Left ventricle myocardium inferior (tissue), 1 donor: Measurements from ENCODE around the gene BACH1. TPM values are rescaled to one million over a fixed set of nuclear protein-coding genes. Genes with fewer than 3 reads are reported as not detected.

Experiments used
- DNase-seq: peaks from one replicate; pipeline ENCODE4 v3.0.0-alpha.2; 2020
- H3K27ac ChIP-seq: fragments of 200-600 bp; replicated peaks from 2 replicates; pipeline ENCODE4 v1.8.0; 2021
- H3K27me3 ChIP-seq: fragments of 200-600 bp; 2 replicates; pipeline ENCODE4 v1.8.0; 2021; ENCODE audit warnings: low read depth
- H3K36me3 ChIP-seq: fragments of 200-600 bp; 2 replicates; pipeline ENCODE4 v1.8.0; 2021
- H3K4me1 ChIP-seq: fragments of 200-600 bp; 2 replicates; pipeline ENCODE4 v1.8.0; 2021
- H3K4me3 ChIP-seq: fragments of 200-600 bp; 2 replicates; pipeline ENCODE4 v1.8.0; 2021; ENCODE audit warnings: mild to moderate bottlenecking, moderate library complexity
- H3K9me3 ChIP-seq: fragments of 200-600 bp; replicated peaks from 2 replicates; pipeline ENCODE4 v1.8.0; 2021
- intact Hi-C: fragments of 100-400 bp; cut with micrococcal nuclease; formaldehyde crosslinking; loops from one replicate; pipeline ENCODE4 v1.11.0; 2022
- total RNA-seq: library from RNA; stranded (reverse); fragmentation: NEBNext Ultra II Directional; extraction: Animal tissue kit (Norgen Biotek cat#: 25700); gene quantifications from one replicate; pipeline ENCODE4 v1.2.1, GENCODE V29; 2021
- TF ChIP-seq, protein P1 (sequence below): fragments of 200-600 bp; IDR thresholded peaks from 2 replicates; pipeline ENCODE4 v1.8.0; 2021; ENCODE audit warnings: antibody characterized with exemption, mild to moderate bottlenecking, borderline replicate concordance
- donor health status: DM: no; HTN: yes; CAD: no; lungs with severe emphysema.

BACH1 gene
- total RNA-seq, 1 donor from 2014 or later: 38.3 TPM

DNA sequence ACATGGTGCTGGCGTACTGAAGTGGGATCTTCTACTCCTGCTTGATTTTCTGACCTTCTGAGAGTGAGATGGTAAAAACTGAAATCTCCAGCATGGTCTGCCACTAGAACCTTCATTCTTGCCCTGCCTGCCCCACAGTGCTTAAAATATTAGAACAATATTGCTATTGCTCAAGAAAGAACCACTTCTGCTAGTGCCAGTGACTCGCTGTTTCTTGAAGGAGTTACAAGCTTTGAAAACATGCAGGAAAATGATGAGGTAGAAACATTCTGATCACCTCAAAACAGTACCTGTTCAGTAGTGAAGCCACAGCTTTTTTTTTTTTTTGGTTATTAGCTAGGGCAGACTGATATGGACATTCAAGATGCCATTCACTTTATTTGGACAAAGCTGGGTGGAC lies 95.3 kb downstream of the BACH1 start:
- Histone ChIP-seq H3K4me1 (no peaks in the 10 kb centered on the region), H3K27me3 (no peaks in the 10 kb centered on the region), H3K4me3 (no peak overlapping the region), H3K27ac (no peak overlapping the region), H3K36me3 (no peaks in the 10 kb centered on the region), H3K9me3 (no peaks in the 10 kb centered on the region)
- DNase-seq: no peak
- TF ChIP-seq, protein P1, sequence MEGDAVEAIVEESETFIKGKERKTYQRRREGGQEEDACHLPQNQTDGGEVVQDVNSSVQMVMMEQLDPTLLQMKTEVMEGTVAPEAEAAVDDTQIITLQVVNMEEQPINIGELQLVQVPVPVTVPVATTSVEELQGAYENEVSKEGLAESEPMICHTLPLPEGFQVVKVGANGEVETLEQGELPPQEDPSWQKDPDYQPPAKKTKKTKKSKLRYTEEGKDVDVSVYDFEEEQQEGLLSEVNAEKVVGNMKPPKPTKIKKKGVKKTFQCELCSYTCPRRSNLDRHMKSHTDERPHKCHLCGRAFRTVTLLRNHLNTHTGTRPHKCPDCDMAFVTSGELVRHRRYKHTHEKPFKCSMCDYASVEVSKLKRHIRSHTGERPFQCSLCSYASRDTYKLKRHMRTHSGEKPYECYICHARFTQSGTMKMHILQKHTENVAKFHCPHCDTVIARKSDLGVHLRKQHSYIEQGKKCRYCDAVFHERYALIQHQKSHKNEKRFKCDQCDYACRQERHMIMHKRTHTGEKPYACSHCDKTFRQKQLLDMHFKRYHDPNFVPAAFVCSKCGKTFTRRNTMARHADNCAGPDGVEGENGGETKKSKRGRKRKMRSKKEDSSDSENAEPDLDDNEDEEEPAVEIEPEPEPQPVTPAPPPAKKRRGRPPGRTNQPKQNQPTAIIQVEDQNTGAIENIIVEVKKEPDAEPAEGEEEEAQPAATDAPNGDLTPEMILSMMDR: no peak
- intact Hi-C loops: no loop called here

Other genes with a start within 250 kb of the BACH1 start
- 104 TPM for gene CCT8, start 225.3 kb upstream of the BACH1 start, total RNA-seq
- gene MAP3K7CL, start 168.3 kb upstream of the BACH1 start, total RNA-seq: 2.1 TPM